Urothelium cell line (cell line): ENCODE data around the gene DDA1.
"Not testable (repeated sequence)": the region's sequence is repeated elsewhere in the genome, so short reads cannot be mapped to it uniquely, and the experiment has no call there.

Source experiments
- DNase-seq: peaks from one replicate; pipeline ENCODE4 v3.0.0; 2011; ENCODE audit warnings: low spot score, mixed read lengths
- FAIRE-seq: peaks from 2 replicates; lab custom pipeline; 2011; peaks lifted over from hg19 to GRCh38; lab: Jason Lieb, UNC

The DDA1 gene

DNA sequence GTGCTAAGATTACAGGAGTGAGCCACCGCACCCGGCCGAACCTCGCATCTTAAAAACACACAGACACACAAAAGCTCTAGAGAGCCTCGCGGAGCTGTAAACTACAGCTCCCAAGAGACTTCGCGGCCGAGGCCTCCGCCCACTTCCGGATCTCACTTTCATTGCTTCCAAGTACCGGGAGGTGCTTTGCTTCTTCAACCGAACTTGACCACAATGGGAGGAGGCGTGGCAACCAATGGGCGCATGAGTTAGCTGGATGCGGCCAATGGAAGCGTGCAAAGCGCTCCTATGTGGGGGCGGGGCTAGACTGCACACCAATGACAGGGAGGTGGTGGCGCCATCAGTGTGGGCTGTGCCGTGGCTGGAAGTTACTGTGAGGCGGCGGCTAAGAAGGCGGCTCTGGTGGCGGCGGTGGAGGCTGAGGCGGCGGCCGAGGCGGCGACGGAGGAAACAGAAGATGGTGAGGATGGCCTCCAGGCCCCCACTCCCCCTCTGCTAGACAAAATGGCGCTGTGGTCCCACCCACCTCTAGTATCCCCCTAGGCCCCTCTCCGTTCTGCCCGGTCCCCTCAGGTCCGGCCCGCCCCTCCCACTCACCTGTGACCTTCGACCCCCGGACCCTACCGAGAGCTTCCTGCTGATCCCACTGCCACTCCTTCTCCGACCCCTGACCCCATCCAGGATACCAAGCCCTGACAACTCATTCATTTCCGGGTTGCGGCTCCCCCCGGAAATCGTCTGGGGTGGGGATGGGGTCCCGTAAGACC lies at the start of gene DDA1:
Gene DDA1 (plus strand): TSS at position 366 of the 767 bp plus-strand sequence. CDS start 92 bp downstream, at position 458.
- DNase-seq (peak; percentile 91), FAIRE-seq (peak; percentile 85)

DNA sequence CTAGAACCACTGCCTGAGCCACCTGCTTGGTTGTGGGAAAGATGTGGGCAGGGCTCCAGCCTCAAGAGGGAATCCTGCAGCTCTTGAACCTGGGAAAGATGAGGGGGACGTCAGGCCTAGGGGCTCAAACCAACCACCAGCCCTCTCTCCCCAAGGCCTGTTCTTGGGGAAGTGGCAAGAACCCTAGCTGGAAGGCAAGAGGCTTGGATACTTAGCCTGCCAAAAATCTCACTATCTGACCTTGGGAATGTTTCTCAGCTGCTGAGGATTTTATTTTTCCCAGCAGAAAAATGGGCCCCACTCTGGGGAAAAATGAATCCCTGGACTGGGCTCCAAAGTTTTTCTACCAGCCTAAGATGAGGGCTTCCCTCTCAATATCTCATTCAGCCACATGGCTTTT lies 49.4 kb upstream of the DDA1 start:
- DNase-seq, result no peak
- no peak for FAIRE-seq

- FAIRE-seq (no peak), DNase-seq (peak; percentile 74)
These were observed 48.5 kb upstream of the DDA1 start for GRCh38 chr19:17260842-17261325.

DNA sequence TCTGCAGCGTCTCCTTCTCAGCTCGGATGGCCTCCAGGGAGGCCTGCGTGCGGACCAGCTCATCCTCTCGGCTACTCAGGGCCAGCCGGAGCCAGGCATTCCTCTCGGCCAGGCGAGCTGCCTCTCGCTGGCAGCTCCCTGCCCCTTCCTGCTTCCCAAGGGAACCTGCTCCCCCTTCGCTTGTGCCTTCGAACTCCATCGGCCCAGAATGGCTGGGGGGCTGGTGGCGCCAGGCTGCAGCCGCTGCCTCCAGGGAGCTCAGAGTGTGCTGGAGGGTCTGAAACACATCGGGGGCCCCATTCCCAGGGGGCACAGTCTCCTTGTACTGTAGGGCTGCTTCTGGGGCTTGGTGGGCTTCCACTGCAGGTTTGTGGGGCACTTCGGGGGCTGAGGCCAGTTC lies 46.8 kb upstream of the DDA1 start:
- DNase-seq, result no peak
- FAIRE-seq, result no peak

- no peak for FAIRE-seq
These were observed 45.4 kb upstream of the DDA1 start for GRCh38 chr19:17263712-17264640.

GRCh38 chr19:17264641-17264979 lies 44.8 kb upstream of the DDA1 start, which contains the start of gene USHBP1:
Gene USHBP1, minus strand, starts transcription at chr19:17264745. Its CDS starts 446 bp downstream, at chr19:17264299.
- FAIRE-seq (no peak), DNase-seq (no peak)

More at GRCh38 chr19:17263712-17264640, 45.4 kb upstream of the DDA1 start:
- no peak for DNase-seq

GRCh38 chr19:17266026-17266425 lies 43.3 kb upstream of the DDA1 start:
- FAIRE-seq (no peak), DNase-seq (no peak)

- no peak for FAIRE-seq
- DNase-seq, result no peak
These were observed 42.8 kb upstream of the DDA1 start for GRCh38 chr19:17266589-17266974.

- peak; percentile 92 for DNase-seq
- FAIRE-seq, result no peak
These were observed 42.2 kb upstream of the DDA1 start, which contains the start of gene BABAM1 for GRCh38 chr19:17266975-17267788. Gene BABAM1, plus strand, starts transcription at chr19:17267443. Its CDS starts 1,364 bp downstream, at chr19:17268807.

DNA sequence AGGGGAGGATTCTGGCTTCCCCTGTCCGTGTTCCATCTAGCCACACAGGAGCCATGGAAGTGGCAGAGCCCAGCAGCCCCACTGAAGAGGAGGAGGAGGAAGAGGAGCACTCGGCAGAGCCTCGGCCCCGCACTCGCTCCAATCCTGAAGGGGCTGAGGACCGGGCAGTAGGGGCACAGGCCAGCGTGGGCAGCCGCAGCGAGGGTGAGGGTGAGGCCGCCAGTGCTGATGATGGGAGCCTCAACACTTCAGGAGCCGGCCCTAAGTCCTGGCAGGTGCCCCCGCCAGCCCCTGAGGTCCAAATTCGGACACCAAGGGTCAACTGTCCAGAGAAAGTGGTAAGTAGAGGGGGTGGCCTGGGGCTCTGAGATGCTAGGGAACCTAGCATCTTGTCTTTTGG lies 40.6 kb upstream of the DDA1 start:
- no peak for FAIRE-seq
- DNase-seq, result no peak

GRCh38 chr19:17274892-17275291 lies 34.5 kb upstream of the DDA1 start:
- FAIRE-seq, result not testable (repeated sequence)

GRCh38 chr19:17275441-17276175 lies 33.8 kb upstream of the DDA1 start:
- DNase-seq, result no peak
- FAIRE-seq, result no peak

More at GRCh38 chr19:17274892-17275291, 34.5 kb upstream of the DDA1 start:
- not testable (repeated sequence) for DNase-seq

DNA sequence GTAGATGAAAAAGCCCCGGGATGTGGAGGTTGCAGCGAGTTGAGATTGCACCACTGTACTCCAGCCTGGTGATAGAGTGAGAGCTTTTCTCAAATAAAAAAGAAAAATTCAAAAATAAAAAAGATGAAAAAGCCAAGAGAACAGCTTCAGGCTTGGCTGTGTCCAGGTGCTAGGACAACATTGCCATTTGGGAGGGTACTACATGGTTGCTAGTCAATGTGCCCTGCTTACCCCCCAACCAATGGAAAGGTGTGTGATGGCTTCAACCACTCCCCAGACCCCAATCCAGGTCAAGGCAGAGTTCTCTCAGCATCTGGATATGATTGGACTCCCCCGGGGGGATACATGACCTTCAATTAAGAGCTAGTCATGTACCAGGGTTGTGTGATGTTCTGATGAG lies 29.9 kb upstream of the DDA1 start:
- FAIRE-seq (no peak), DNase-seq (no peak)

DNA sequence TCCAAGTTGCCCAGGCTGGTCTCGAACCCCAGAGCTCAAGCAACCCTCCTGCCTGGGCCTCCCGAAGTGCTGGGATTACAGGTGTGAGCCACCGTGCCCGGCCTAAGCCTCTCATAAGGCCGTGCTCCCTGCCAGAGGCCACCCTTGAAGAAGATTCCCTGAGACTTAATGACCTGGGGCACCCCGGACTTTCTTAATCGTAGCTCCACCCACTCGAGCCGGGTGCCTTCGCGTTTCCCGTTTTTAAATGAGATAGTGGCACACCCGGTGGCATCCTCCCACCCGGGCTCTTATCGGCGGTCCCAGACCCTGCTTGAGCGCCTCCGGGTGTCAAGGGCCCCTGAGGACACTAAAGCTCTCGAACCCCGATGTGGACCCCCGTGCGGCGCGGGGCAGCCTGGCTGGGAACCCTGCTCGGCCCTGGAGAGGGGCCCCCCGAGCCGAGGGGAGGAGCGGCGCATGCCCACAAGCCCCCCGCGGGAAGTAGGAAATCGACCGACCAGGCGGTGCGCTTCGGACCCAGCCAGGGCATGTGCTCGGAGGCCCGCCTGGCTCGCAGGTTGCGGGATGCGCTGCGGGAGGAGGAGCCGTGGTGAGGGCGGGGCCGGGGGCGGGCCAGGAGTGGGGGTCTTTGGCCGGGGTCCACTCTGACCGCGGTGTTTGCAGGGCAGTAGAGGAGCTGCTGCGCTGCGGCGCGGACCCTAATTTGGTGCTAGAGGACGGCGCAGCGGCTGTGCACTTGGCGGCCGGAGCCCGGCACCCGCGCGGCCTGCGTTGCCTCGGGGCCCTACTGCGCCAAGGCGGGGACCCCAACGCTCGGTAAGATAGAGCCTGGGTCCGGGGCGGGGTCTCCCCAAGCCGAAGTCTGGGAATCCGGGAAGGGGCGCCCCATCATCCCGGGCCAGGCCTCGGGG lies 27.7 kb upstream of the DDA1 start, which contains the start of gene ANKLE1:
Gene ANKLE1 (plus strand): TSS at position 511 of the 914 bp plus-strand sequence. CDS start 20 bp downstream, at position 531.
- FAIRE-seq (no peak), DNase-seq (no peak)

DNA sequence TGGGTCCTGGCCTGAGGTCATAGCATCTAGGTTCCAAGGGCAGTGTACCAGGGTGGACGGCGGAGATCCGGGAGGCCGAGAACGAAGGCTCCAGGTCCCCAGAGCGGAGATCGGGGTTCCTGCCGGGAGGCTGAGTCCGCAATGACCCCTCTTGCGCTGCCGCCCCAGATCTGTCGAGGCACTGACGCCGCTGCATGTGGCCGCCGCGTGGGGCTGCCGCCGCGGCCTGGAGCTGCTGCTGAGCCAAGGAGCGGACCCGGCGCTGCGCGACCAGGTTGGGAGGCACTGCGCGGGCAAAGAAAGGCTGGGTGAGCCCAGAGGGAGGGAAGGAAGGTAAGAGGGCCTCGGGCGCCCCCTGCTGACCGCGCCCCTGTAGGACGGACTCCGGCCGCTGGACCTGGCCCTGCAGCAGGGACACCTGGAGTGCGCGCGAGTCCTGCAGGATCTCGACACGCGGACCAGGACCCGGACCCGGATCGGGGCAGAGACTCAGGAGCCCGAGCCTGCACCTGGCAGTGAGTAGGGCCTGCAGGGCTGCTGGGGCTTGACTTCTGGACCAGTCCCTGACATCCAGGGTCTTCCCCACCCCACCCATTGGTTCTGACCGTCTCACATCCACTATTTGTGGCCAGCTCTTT lies 26.8 kb upstream of the DDA1 start:
- FAIRE-seq (no peak), DNase-seq (peak; percentile 78)

- FAIRE-seq (no peak), DNase-seq (no peak)
These were observed 25.8 kb upstream of the DDA1 start for GRCh38 chr19:17283504-17283996.

DNA sequence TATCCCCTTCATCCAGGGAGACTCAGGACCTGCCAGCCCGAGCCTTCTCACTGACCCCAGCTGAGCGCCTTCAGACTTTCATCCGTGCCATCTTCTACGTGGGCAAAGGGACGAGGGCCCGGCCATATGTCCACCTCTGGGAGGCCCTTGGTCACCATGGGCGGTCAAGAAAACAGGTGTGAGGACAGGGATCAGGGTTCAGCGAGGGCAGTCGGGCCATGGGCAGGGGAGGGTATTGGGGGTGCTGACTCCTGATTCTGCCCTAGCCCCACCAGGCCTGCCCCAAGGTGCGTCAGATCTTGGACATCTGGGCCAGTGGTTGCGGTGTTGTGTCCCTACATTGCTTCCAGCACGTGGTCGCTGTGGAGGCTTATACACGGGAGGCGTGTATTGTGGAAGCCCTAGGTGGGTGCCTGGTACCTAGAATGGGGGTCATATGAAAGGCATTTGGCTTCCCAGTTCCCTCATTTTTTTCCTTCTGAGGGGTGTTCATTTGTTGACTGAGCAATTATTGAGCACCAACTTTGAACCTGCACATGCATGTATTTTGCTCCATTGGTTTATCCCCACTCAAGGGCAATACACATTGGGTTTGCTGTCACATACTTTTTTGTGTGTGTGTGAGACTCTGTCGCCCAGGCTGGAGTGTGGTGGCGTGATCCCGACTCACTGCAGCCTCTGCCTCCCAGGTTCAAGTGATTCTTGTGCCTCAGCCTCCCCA lies 23.8 kb upstream of the DDA1 start:
- DNase-seq (no peak), FAIRE-seq (no peak)
